DND-41 (cell line): Measurements from ENCODE around the gene ARHGEF33.

Source experiments
- ATAC-seq: fragments of 200-7000 bp; cut with Tn5 transposase; 3 replicates; pipeline ENCODE4 v1.9.1; 2021; ENCODE audit warnings: low read depth; ENCODE audit not compliant: insufficient read depth
- DNase-seq: peaks from one replicate; pipeline ENCODE4 v3.0.0-alpha.2; 2020
- H2AFZ ChIP-seq: 2 replicates; pipeline ENCODE4 v1.6.0; 2012; ENCODE audit warnings: low read depth, low read length
- H3K27ac ChIP-seq: 2 replicates; pipeline ENCODE4 v1.5.1; 2012; ENCODE audit warnings: low read length, inconsistent platforms
- H3K27me3 ChIP-seq: fragments of 200-600 bp; sonication (generic); 2 replicates; pipeline ENCODE4 v1.6.0; 2012; ENCODE audit warnings: low read length, mild to moderate bottlenecking, inconsistent platforms; ENCODE audit not compliant: insufficient read depth, poor library complexity
- H3K36me3 ChIP-seq: 2 replicates; pipeline ENCODE4 v1.5.1; 2012; ENCODE audit warnings: low read length, inconsistent platforms; ENCODE audit not compliant: insufficient read depth
- H3K4me1 ChIP-seq: 2 replicates; pipeline ENCODE4 v1.5.1; 2012; ENCODE audit warnings: mild to moderate bottlenecking, low read length; ENCODE audit not compliant: insufficient read depth
- H3K4me2 ChIP-seq: 2 replicates; pipeline ENCODE4 v1.6.0; 2012; ENCODE audit warnings: mild to moderate bottlenecking, moderate library complexity, low read length, inconsistent platforms; ENCODE audit not compliant: insufficient read depth
- H3K4me3 ChIP-seq, 2 experiments: fragments of 200-600 bp in 1 of 2; shearing (Covaris generic) in 1 of 2; 2 replicates each; pipeline ENCODE4 v1.5.1; 2012 to 2016; ENCODE audit warnings: inconsistent platforms in 2 of 2, low read length in 2 of 2, mild to moderate bottlenecking in 2 of 2, low read depth in 1 of 2, moderate library complexity in 1 of 2
- H3K79me2 ChIP-seq: 2 replicates; pipeline ENCODE4 v1.6.0; 2012; ENCODE audit warnings: low read length, inconsistent platforms; ENCODE audit not compliant: insufficient read depth
- H3K9ac ChIP-seq: 2 replicates; pipeline ENCODE4 v1.6.0; 2012; ENCODE audit warnings: low read depth, mild to moderate bottlenecking, inconsistent platforms, low read length, moderate library complexity
- H3K9me3 ChIP-seq: 2 replicates; pipeline ENCODE4 v1.5.1; 2012; ENCODE audit warnings: low read length, moderate library complexity, mild to moderate bottlenecking, inconsistent platforms; ENCODE audit not compliant: insufficient read depth, severe bottlenecking
- H4K20me1 ChIP-seq: 2 replicates; pipeline ENCODE4 v1.6.0; 2012; ENCODE audit warnings: low read length; ENCODE audit not compliant: insufficient read depth
- CTCF ChIP-seq: IDR thresholded peaks from 2 replicates; pipeline ENCODE4 v1.5.1; 2012; ENCODE audit warnings: borderline replicate concordance, low read length, moderate library complexity, mild to moderate bottlenecking; ENCODE audit not compliant: poor library complexity, severe bottlenecking; ENCODE audit errors: extremely low read depth
- EZH2 ChIP-seq: IDR thresholded peaks from 3 replicates; pipeline ENCODE4 v1.6.1; 2012; ENCODE audit warnings: borderline replicate concordance, low read depth, mild to moderate bottlenecking, moderate library complexity, low read length, inconsistent platforms; ENCODE audit not compliant: severe bottlenecking

ARHGEF33 gene

DNA sequence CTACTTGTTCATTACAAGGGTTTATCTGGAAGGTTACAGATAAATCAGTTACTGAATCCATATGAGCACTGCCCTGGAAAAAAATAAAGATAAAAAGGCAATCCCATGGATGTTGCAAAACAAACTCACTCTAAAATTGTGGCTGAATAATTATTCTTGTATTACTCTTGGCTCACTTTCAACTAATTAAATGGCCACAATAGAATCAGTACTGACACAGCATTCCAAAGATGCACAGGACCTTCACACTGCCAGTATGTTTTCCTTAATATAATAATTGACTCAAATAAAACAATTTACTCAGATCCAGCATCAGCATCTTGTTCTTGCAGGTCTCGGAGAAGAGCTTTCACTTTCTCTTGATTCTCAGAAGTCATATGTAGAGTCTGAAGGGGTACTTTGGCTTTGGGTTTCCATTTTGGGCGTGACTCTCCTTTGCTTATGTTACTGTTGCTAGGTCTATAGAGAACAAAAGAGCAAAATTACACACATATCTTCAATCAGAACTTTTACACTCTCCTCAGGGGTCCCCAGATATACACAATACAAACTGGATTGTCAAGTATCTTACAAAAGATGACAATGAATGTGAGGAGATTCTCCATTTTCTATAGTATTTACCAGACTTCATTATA, 26.5 kb upstream of the ARHGEF33 start:
- no peaks in the 10 kb centered on the region for H3K9me3 ChIP-seq
- H3K36me3 ChIP-seq = peaks cover 47% of the 10 kb centered on the region
- H3K4me3 ChIP-seq = no peak overlapping the region
- H3K4me1 ChIP-seq = no peaks in the 10 kb centered on the region
- no peaks in the 10 kb centered on the region for H4K20me1 ChIP-seq
- no peak overlapping the region for H3K4me2 ChIP-seq
- no peak overlapping the region for H2AFZ ChIP-seq
- no peak for DNase-seq
- no peak overlapping the region for H3K9ac ChIP-seq
- no peak for ATAC-seq
- H3K27me3 ChIP-seq = no peaks in the 10 kb centered on the region
- H3K79me2 ChIP-seq = no peaks in the 10 kb centered on the region
- no peak for TF ChIP-seq CTCF
- TF ChIP-seq EZH2 = no peak
- H3K27ac ChIP-seq = no peak overlapping the region

GRCh38 chr2:38866773-38867443, 22.8 kb upstream of the ARHGEF33 start:
- no peak for DNase-seq
- ATAC-seq = no peak
- H3K4me1 ChIP-seq = no peaks in the 10 kb centered on the region
- no peak overlapping the region for H3K4me3 ChIP-seq
- TF ChIP-seq CTCF = no peak
- H3K9ac ChIP-seq = no peak overlapping the region
- no peak overlapping the region for H2AFZ ChIP-seq
- peaks cover 4% of the 10 kb centered on the region for H3K9me3 ChIP-seq
- H3K79me2 ChIP-seq = no peaks in the 10 kb centered on the region
- peaks cover 20% of the 10 kb centered on the region for H3K36me3 ChIP-seq
- no peaks in the 10 kb centered on the region for H4K20me1 ChIP-seq
- no peak overlapping the region for H3K4me2 ChIP-seq
- no peak overlapping the region for H3K27ac ChIP-seq
- no peaks in the 10 kb centered on the region for H3K27me3 ChIP-seq

GRCh38 chr2:38871432-38871831, 18.2 kb upstream of the ARHGEF33 start:
- Histone ChIP-seq H3K27ac (no peak overlapping the region), H3K36me3 (peaks cover 10% of the 10 kb centered on the region; the same call in 1 of the 2 replicates), H3K4me1 (peaks cover 13% of the 10 kb centered on the region), H3K4me2 (no peak overlapping the region), H3K9me3 (peaks cover 4% of the 10 kb centered on the region), H2AFZ (no peak overlapping the region), H3K9ac (no peak overlapping the region), H3K27me3 (no peaks in the 10 kb centered on the region), H3K4me3 (no peak overlapping the region), H3K79me2 (peaks cover 8% of the 10 kb centered on the region), H4K20me1 (no peaks in the 10 kb centered on the region)
- no peak for TF ChIP-seq EZH2
- no peak for TF ChIP-seq CTCF
- no peak for DNase-seq
- no peak for ATAC-seq
